ENCODE measurements around the gene ALPI.
"Not testable (repeated sequence)": the region's sequence is repeated elsewhere in the genome, so short reads cannot be mapped to it uniquely, and the experiment has no call there.

ALPI gene

DNA sequence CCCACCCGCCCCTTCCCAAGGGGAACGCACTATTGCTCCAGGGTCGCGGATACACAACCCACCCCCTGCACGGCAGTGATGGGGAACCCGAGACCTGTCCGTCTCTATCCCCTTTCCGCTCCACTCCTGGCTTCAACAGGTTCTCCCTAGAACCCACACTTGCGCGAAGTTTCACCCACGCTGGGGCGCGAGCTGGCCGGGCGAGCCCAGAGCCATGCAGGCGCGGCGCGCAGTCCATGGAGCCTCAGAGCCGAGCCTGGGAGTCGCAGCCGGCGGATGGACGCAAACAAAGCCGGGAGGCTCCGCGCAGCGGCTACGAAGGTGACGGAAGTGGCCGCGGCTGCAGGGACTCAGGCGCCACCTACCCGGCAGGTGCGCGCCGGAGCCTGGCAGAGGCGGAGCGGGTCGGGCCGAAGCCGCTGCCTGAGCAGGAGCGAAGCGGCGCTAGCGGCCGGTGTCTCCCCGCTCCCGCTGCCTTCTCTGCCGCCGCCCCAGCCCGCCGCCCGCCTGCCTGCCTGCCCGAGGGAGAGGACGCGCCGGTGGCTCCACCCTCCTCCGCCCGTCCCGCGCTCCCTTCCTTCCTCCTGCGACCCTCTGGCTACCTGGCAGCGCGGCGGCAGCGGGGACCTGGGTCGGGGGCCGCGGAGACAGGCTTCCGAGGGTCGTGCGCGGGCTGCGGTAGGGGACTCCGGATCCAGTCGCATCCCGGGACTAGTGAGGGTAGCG lies 35.3 kb upstream of the ALPI start:
- DNase-seq (ENCODE audit: low spot score): no peak

- DNase-seq (ENCODE audit: low spot score): no peak
Measured at GRCh38 chr2:232421189-232421785, 34.7 kb upstream of the ALPI start.

DNA sequence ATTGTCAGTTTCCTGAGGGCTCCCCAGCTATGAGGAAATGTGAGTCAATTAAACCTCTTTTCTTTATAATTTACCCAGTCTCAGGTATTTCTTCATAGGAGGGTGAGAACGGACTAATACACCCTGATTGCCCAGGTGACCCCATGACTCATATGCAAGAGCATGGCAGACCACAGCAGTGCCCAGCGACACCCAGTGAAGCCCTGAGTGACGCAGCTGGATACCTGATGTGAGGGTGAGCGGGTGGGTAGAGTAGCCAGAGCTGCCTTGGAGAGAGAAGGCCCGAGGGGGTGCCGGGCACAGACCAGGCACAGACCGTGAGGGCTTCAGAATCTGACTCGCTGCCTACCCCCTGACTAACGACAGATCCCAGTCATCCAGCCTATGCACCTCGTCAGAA lies 33.9 kb upstream of the ALPI start:
- DNase-seq (ENCODE audit: low spot score): no peak

- DNase-seq (ENCODE audit: low spot score): not testable (repeated sequence)
Measured at GRCh38 chr2:232422996-232423395, 33.0 kb upstream of the ALPI start.

GRCh38 chr2:232423407-232423806 lies 32.5 kb upstream of the ALPI start:
- not testable (repeated sequence) for DNase-seq (ENCODE audit: low spot score)

DNA sequence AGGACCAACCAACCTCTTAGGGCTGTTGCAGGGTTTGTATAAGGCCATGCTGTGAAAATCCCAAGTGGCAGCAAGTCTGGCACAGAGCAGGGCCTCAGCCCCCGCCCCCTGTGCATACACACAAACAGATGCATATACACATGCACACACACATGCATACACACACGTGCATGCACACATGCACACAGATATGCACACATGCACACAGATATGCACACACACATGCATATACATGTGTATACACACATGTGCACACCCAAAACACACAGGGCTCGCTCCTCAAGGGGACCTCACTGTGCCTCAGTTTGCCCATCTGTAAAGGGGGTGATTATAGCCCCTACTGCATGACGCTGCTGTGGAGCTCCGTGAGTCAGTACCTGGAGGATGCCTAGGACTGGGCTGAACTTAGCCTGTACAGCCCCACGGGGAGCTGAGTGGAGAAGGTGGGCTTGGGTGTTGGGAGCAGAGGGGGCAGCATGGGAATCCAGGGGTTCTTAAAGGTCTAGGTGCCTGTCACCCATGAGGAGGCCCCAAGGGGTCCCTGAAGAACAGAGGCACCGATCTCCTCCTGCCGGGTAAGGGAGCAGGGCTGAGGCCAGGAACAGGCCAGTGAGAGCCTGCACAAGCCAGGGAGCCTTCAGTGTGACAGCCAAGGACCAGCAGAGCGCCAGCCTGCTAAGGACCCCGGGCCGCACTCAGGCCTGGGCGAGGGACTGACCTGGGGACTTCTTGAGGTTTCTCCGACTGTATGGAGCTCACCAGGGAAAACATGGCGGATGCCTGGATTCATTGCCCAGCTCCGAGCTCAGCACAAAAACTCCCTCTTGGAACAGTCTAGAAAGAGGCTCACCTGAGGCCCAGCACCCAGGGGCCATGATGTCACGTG lies 24.0 kb upstream of the ALPI start:
- DNase-seq (ENCODE audit: low spot score): no peak

- DNase-seq (ENCODE audit: low spot score): no peak
Measured at GRCh38 chr2:232432598-232433184, 23.3 kb upstream of the ALPI start.

- not testable (repeated sequence) for DNase-seq (ENCODE audit: low spot score)
Measured at GRCh38 chr2:232433622-232434021, 22.3 kb upstream of the ALPI start.

DNA sequence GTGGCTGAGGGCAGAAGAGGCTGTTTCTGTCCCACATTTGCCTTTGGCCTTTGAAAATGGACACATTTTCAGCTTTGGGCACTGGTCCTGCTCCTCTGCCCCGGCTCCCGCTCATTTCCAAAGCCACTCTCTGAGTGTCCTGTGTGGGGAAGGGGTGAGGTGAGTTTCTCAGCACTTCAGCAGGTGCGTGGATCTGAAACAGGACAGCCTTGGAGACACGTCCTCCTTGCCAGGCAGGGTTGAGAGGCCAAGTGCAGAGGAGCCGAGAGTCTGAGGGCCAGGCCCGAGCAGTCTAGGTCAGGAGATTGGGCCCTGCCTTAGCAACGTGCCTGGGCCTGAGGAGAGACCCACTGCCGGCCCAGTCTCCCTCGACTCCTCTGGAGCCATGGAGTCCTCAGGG lies 21.9 kb upstream of the ALPI start:
- DNase-seq (ENCODE audit: low spot score): no peak

DNA sequence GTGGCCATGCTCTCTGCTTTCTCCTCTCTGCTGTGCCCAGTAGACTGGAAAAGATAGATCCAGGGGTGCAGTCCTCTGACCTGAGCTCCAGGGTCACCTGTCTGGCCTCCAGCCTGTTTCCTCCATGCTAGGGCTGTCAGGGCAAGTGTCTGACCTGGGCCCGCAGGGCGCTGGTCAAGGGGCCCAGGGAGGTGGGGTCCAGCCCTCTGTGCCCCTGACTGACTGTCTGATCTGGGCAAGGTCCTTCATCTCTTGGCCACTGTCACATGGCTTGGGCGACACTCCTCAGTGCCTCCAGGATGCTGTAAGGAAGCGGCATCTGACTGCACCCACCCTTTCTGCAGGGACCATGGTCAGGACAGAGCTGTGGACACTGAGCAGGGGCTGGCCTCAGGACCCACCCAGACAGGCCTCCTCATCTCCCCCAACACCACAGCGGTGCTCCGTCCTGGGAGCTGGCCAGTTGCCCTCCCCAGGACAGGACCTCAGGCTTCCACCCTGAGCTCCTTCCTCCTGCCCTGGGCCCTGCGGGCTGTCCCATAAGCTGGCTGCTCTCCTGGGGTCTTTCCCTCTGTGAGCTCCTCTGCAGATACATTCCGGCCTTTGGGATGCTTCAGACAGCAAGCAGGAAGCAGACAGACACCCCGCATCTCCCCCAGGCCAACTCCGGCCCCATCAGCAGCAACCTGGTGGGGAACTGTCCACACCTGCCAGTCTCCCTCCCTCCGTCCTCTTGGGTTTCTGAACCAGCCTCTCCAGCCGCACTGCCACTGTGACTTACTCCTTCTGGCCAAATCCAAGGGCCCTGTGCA lies 21.2 kb upstream of the ALPI start:
- no peak for DNase-seq (ENCODE audit: low spot score)

GRCh38 chr2:232435375-232435648 lies 20.6 kb upstream of the ALPI start:
- DNase-seq (ENCODE audit: low spot score): no peak

DNA sequence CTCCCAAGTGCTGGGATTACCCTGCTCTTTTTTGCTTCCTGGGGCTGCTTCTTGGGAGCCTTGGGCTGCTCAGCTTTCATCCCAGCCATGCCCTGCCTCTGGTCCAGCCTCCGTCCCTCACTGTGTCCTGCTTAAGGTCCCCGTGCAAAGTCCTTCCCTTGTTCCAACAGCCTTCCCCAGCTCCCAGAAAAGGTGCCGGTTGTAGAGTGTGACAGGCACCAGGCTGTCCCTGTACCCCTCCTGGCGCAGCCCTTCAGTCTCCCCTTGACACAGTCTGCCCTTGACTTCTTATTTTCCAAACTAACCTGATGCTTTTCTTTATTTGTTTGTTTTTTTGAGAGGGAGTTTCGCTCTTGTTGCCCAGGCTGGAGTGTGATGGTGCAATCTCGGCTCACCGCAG lies 20.1 kb upstream of the ALPI start:
- no peak for DNase-seq (ENCODE audit: low spot score)

DNA sequence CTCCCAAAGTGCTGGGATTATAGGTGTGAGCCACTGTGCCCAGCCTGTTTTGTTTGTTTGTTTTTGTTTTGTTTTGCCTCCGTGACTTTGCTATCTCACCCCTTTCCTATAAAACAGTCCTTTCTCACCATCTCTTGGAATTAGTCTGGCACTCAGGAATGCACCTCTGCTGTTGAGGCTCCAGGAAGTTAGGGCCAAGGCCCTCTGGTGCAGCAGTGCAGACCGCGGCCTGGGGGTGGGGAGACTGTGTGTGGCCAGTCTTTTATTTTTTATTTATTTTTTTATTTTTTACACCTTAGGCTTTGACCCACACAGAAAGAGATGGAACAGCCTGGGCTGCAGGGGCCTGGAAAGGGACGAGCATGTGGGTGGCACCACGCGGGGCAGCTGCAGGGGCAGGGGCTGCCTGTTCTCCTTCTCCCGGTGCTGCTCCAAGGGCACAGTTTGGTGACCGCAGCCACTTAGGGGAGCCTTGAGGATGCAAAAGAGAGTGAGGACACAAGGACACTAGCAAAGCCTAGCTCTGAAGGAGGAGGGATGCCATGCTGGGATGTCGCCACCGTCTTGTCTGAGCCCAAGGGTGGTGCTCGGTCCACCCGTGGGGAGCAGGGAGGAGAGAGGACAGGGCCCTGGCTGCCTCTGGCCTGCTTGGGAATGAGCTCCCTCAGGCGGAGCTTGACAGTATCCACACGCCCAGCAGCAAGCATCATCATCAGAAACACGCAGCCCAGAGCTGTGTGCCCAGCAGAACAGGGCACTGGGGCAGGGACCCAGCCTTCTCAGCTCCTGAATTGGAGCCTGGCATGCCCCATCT lies 19.4 kb upstream of the ALPI start:
- DNase-seq (ENCODE audit: low spot score): no peak

GRCh38 chr2:232437195-232437571 lies 18.8 kb upstream of the ALPI start:
- no peak for DNase-seq (ENCODE audit: low spot score)

GRCh38 chr2:232438091-232438490 lies 17.9 kb upstream of the ALPI start:
- DNase-seq (ENCODE audit: low spot score): no peak

DNA sequence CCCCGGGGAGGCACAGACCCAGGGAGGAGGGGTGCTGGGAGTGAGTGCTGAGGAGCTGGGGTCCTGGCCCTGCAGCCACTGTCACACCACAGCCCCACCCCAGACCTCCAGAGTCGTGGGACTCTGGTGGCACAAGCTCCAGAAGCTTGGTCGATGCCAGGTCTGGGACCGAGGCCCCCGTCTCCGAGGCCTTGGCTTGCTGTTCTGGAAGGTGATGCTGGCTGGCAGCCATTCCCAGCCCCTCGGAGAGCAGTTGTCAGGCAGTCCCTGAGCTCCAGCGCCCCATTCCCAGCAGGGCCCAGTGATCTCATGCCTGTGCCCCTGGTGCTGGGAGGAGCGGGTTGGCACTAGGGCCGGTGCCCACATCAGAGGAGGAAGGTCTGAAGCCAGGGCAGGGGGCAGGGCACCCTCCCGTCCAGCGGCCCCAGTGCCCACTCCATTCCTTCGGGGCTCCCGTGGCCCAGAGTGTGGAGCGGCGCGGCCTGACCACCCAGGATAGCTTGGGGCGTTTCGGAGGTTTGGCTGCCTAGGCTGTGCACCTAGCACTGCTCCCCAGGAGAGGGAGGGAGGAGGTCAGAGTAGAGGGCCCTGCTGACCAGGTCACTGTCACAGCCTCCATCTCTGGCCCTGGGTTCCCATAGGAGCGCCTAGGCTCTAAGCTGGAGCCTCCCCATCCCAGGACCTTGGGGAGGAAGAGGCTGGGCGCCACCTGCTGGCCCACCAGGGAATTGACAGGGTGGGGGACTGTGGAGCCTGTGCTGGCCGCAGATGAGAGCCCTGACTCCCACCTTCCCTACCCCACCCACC lies 16.8 kb upstream of the ALPI start:
- DNase-seq (ENCODE audit: low spot score): no peak

DNA sequence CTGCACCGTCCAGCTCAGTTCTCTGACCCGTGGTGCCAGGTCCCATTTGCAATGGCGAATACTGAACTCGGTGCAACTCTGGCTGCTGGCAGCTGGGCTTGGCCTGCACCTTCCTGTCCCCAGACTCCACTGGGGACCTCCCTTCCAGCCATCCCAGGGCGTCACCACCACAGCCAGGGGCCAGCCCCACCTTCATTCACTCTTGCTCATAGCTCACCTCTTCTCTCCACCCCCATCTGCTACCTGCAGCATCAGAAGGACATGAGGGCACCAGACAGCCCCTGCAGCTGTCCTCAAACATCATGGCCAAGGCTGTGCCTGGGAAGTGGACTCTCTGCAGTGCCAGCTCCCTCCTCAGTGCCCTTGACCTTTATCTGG lies 16.2 kb upstream of the ALPI start:
- no peak for DNase-seq (ENCODE audit: low spot score)

GRCh38 chr2:232440220-232441018 lies 15.5 kb upstream of the ALPI start:
- DNase-seq (ENCODE audit: low spot score): peak; percentile 85

DNA sequence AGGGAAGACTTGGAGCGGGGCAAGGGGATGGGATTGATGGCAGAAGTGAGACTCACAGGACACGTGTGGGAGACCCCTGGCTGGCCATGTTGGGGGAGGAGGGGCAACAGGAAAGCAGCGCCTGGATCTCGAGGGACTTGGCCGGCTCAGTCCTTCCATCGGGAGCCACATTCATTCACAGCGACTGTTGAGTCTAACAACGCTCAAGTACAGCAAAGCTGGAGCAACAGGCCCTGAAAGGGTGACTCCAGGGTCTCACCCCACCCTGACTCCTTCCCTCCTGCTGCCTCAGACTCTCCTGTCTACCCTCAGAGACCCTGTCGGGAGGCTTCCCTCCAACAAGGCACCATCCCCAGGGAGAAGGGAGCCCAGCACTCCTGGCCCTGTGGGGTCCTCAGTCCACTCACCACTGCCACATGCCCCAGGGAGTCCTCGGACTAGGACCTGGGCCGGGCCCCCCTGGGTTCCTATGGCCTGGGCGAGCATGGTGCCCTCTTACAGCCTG lies 14.8 kb upstream of the ALPI start:
- DNase-seq (ENCODE audit: low spot score): no peak

All from AG08396 (cell line).